ENCODE measurements around the gene RYR1. TPM values are rescaled to one million over a fixed set of nuclear protein-coding genes. Genes with fewer than 3 reads are reported as not detected.
"Not testable (repeated sequence)": the region's sequence is repeated elsewhere in the genome, so short reads cannot be mapped to it uniquely, and the experiment has no call there.

The RYR1 gene
- total RNA-seq, 1 experiment from 2014 or later: 19.1 TPM

- DNase-seq: no peak
- Histone ChIP-seq H3K4me1 (no peaks in the 10 kb centered on the region), H3K9me3 (replicated peaks) (no peaks in the 10 kb centered on the region), H3K4me3 (no peak overlapping the region), H3K36me3 (peaks cover 35% of the 10 kb centered on the region), H3K27me3 (no peaks in the 10 kb centered on the region), H3K27ac (no peak overlapping the region)
Observed at GRCh38 chr19:38587562-38587961, 154.1 kb downstream of the RYR1 start.

GRCh38 chr19:38588041-38588440 is 154.6 kb downstream of the RYR1 start:
- Histone ChIP-seq H3K27me3 (no peaks in the 10 kb centered on the region), H3K9me3 (replicated peaks) (no peaks in the 10 kb centered on the region), H3K4me1 (no peaks in the 10 kb centered on the region), H3K36me3 (peaks cover 32% of the 10 kb centered on the region), H3K4me3 (no peak overlapping the region), H3K27ac (no peak overlapping the region)
- DNase-seq: no peak

- no peak overlapping the region for H3K4me3 ChIP-seq
Observed at GRCh38 chr19:38592940-38593339, 159.4 kb downstream of the RYR1 start.

GRCh38 chr19:38596057-38596981 is 162.8 kb downstream of the RYR1 start:
- Histone ChIP-seq H3K27me3 (no peaks in the 10 kb centered on the region), H3K9me3 (replicated peaks) (no peaks in the 10 kb centered on the region), H3K4me3 (peak overlapping the region; percentile 38), H3K27ac (no peak overlapping the region), H3K36me3 (no peaks in the 10 kb centered on the region), H3K4me1 (no peaks in the 10 kb centered on the region)
- DNase-seq: peak; percentile 68 to 73

More at GRCh38 chr19:38592940-38593339, 159.4 kb downstream of the RYR1 start:
- no peak for DNase-seq
- no peaks in the 10 kb centered on the region for H3K27me3 ChIP-seq
- peaks cover 6% of the 10 kb centered on the region; the same call in 1 of the 2 replicates for H3K36me3 ChIP-seq
- no peak overlapping the region for H3K27ac ChIP-seq
- no peaks in the 10 kb centered on the region for H3K4me1 ChIP-seq
- H3K9me3 ChIP-seq (replicated peaks): no peaks in the 10 kb centered on the region

GRCh38 chr19:38597075-38597474 is 163.6 kb downstream of the RYR1 start:
- Histone ChIP-seq H3K9me3 (replicated peaks) (no peaks in the 10 kb centered on the region), H3K4me3 (no peak overlapping the region), H3K27ac (no peak overlapping the region), H3K27me3 (no peaks in the 10 kb centered on the region), H3K4me1 (no peaks in the 10 kb centered on the region), H3K36me3 (no peaks in the 10 kb centered on the region)
- DNase-seq: no peak

GRCh38 chr19:38599722-38600121 is 166.2 kb downstream of the RYR1 start:
- Histone ChIP-seq H3K36me3 (no peaks in the 10 kb centered on the region), H3K4me1 (no peaks in the 10 kb centered on the region), H3K4me3 (no peak overlapping the region), H3K27me3 (no peaks in the 10 kb centered on the region), H3K9me3 (replicated peaks) (no peaks in the 10 kb centered on the region), H3K27ac (no peak overlapping the region)
- no peak for DNase-seq

- not testable (repeated sequence) for H3K4me3 ChIP-seq; H3K27me3 ChIP-seq; DNase-seq; H3K27ac ChIP-seq; H3K36me3 ChIP-seq; H3K9me3 ChIP-seq (replicated peaks); H3K4me1 ChIP-seq
Observed at GRCh38 chr19:38602856-38603255, 169.4 kb downstream of the RYR1 start.

GRCh38 chr19:38606131-38606530 is 172.6 kb downstream of the RYR1 start:
- Histone ChIP-seq H3K4me1 (no peaks in the 10 kb centered on the region), H3K27ac (no peak overlapping the region), H3K9me3 (replicated peaks) (no peaks in the 10 kb centered on the region), H3K36me3 (no peaks in the 10 kb centered on the region), H3K4me3 (no peak overlapping the region), H3K27me3 (no peaks in the 10 kb centered on the region)
- no peak for DNase-seq

- DNase-seq: no peak
- Histone ChIP-seq H3K4me1 (peaks cover 5% of the 10 kb centered on the region; the same call in 1 of the 2 replicates), H3K27me3 (no peaks in the 10 kb centered on the region; the same call in 1 of the 2 replicates), H3K4me3 (no peak overlapping the region), H3K9me3 (replicated peaks) (no peaks in the 10 kb centered on the region), H3K27ac (no peak overlapping the region), H3K36me3 (no peaks in the 10 kb centered on the region)
Observed at GRCh38 chr19:38614289-38614688, 180.8 kb downstream of the RYR1 start.

- Histone ChIP-seq H3K27me3 (no peaks in the 10 kb centered on the region; the same call in 1 of the 2 replicates), H3K36me3 (no peaks in the 10 kb centered on the region), H3K4me1 (peaks cover 5% of the 10 kb centered on the region; the same call in 1 of the 2 replicates), H3K4me3 (no peak overlapping the region), H3K9me3 (replicated peaks) (no peaks in the 10 kb centered on the region), H3K27ac (no peak overlapping the region)
- no peak for DNase-seq
Observed at GRCh38 chr19:38615007-38615581, 181.6 kb downstream of the RYR1 start.

GRCh38 chr19:38616265-38616664 is 182.8 kb downstream of the RYR1 start:
- Histone ChIP-seq H3K27ac (no peak overlapping the region), H3K9me3 (replicated peaks) (no peaks in the 10 kb centered on the region), H3K27me3 (no peaks in the 10 kb centered on the region; the same call in 1 of the 2 replicates), H3K4me1 (peaks cover 5% of the 10 kb centered on the region; the same call in 1 of the 2 replicates), H3K36me3 (peaks cover 10% of the 10 kb centered on the region; the same call in 1 of the 2 replicates), H3K4me3 (no peak overlapping the region)
- no peak for DNase-seq

- DNase-seq: no peak
- Histone ChIP-seq H3K27me3 (no peaks in the 10 kb centered on the region), H3K4me1 (peaks cover 5% of the 10 kb centered on the region; the same call in 1 of the 2 replicates), H3K4me3 (peak overlapping the region; percentile 68), H3K36me3 (peaks cover 17% of the 10 kb centered on the region; the same call in 1 of the 2 replicates), H3K27ac (no peak overlapping the region), H3K9me3 (replicated peaks) (no peaks in the 10 kb centered on the region)
Observed at GRCh38 chr19:38617283-38617763, 183.8 kb downstream of the RYR1 start.

GRCh38 chr19:38617764-38618589 is 184.5 kb downstream of the RYR1 start, which contains the start of gene MAP4K1:
Gene MAP4K1, minus strand, starts transcription at chr19:38617953. Its CDS starts 58 bp downstream, at chr19:38617895.
- peaks cover 23% of the 10 kb centered on the region for H3K36me3 ChIP-seq
- peak within 1 kb of the TSS; percentile 5; the same call in 1 of the 2 replicates for H3K27ac ChIP-seq
- peak; percentile 44 to 51 for DNase-seq

More at GRCh38 chr19:38617764-38618589, 184.5 kb downstream of the RYR1 start, which contains the start of gene MAP4K1:
- Histone ChIP-seq H3K4me3 (peak within 1 kb of the TSS; percentile 68), H3K4me1 (peaks cover 5% of the 10 kb centered on the region; the same call in 1 of the 2 replicates), H3K27me3 (no peaks in the 10 kb centered on the region), H3K9me3 (replicated peaks) (no peaks in the 10 kb centered on the region)
